OCI-LY7 (cell line): ENCODE results near the gene CARMIL1. TPM values are rescaled to one million over a fixed set of nuclear protein-coding genes. Genes with fewer than 3 reads are reported as not detected.

ENCODE experiments used
- BruUV-seq: library from RNA; stranded (reverse); fragments of 400-500 nt; replicated peaks from 2 replicates; lab custom pipeline; 2021; lab: Mats Ljungman, UMichigan
- CTCF ChIA-PET: fragments of 300-600 bp; sonication (Branson Sonifier 250); formaldehyde crosslinking; loops from one replicate; lab custom pipeline; 2022; ENCODE audit warnings: antibody characterized with exemption; ENCODE audit not compliant: unreplicated experiment; lab: Charles Lee
- POLR2A ChIA-PET: fragments of 300-600 bp; sonication (Branson Sonifier 250); formaldehyde crosslinking; loops from one replicate; lab custom pipeline; 2022; ENCODE audit warnings: antibody characterized with exemption; lab: Charles Lee
- DNase-seq: peaks from one replicate; pipeline ENCODE4 v3.0.0-alpha.2; 2015; ENCODE audit warnings: low spot score
- H2AFZ ChIP-seq: fragments of 200-600 bp; sonication (generic), shearing (Covaris generic); 2 replicates; pipeline ENCODE4 v1.6.1; 2014; ENCODE audit warnings: mild to moderate bottlenecking, antibody characterized with exemption, low read length, moderate library complexity
- H3K27ac ChIP-seq: fragments of 200-600 bp; sonication (generic); 2 replicates; pipeline ENCODE4 v1.5.1; 2014; ENCODE audit warnings: mixed run types, low read depth, mild to moderate bottlenecking, moderate library complexity, low read length, inconsistent platforms; ENCODE audit not compliant: poor library complexity, severe bottlenecking
- H3K36me3 ChIP-seq: fragments of 200-600 bp; sonication (generic); 2 replicates; pipeline ENCODE4 v1.6.1; 2014; ENCODE audit warnings: mild to moderate bottlenecking, antibody characterized with exemption, low read length, moderate library complexity, mixed read lengths; ENCODE audit not compliant: insufficient read depth
- H3K4me1 ChIP-seq: fragments of 200-600 bp; sonication (generic); 2 replicates; pipeline ENCODE4 v1.5.1; 2014; ENCODE audit warnings: mild to moderate bottlenecking, low read length; ENCODE audit not compliant: insufficient read depth, poor library complexity, severe bottlenecking
- H3K4me2 ChIP-seq: fragments of 200-600 bp; sonication (generic); 2 replicates; pipeline ENCODE4 v1.6.1; 2014; ENCODE audit warnings: mild to moderate bottlenecking, low read length
- H3K4me3 ChIP-seq: fragments of 200-600 bp; sonication (generic); 2 replicates; pipeline ENCODE4 v1.5.1; 2014; ENCODE audit warnings: mild to moderate bottlenecking, low read depth, low read length; ENCODE audit not compliant: poor library complexity, severe bottlenecking
- H3K79me2 ChIP-seq: fragments of 200-600 bp; sonication (generic); 2 replicates; pipeline ENCODE4 v1.6.1; 2016; ENCODE audit warnings: low read depth, mild to moderate bottlenecking, low read length, moderate library complexity, mixed read lengths; ENCODE audit not compliant: insufficient read depth
- H3K9me2 ChIP-seq: fragments of 200-600 bp; sonication (generic); 2 replicates; pipeline ENCODE4 v1.6.1; 2016; ENCODE audit warnings: mild to moderate bottlenecking, low read length, mixed read lengths; ENCODE audit not compliant: insufficient read depth
- H3K9me3 ChIP-seq: fragments of 200-600 bp; sonication (generic); 2 replicates; pipeline ENCODE4 v1.6.1; 2014; ENCODE audit warnings: mild to moderate bottlenecking, mixed run types, low read length, mixed read lengths
- H4K20me1 ChIP-seq: fragments of 200-600 bp; sonication (generic); 2 replicates; pipeline ENCODE4 v1.6.1; 2014; ENCODE audit warnings: mild to moderate bottlenecking, antibody characterized with exemption, low read length, moderate library complexity, mixed read lengths; ENCODE audit not compliant: insufficient read depth
- CTCF ChIP-seq: fragments of 200-600 bp; sonication (generic); conservative IDR thresholded peaks from 2 replicates; pipeline ENCODE4 v1.5.1; 2014; ENCODE audit warnings: mild to moderate bottlenecking, antibody characterized with exemption, low read length, moderate library complexity, mixed read lengths
- EZH2phosphoT487 ChIP-seq: fragments of 200-600 bp; sonication (generic); IDR thresholded peaks from 2 replicates; pipeline ENCODE4 v1.6.1; 2018; ENCODE audit warnings: low read depth, borderline replicate concordance, mild to moderate bottlenecking, mixed run types, antibody characterized with exemption, low read length, moderate library complexity, mixed read lengths
- intact Hi-C: fragments of 100-400 bp; cut with micrococcal nuclease; formaldehyde crosslinking; loops from one replicate; pipeline ENCODE4 v1.10.0; 2022; ENCODE audit not compliant: unreplicated experiment
- total RNA-seq, 2 experiments: library from RNA; depleted of rRNA in 1 of 2; stranded (reverse); fragments of >200 nt in 1 of 2; shearing (Covaris generic) in 1 of 2; gene quantifications; 2 replicates each; pipeline ENCODE4 v1.2.3, GENCODE V29; 2014 to 2022

Gene CARMIL1
- total RNA-seq, 2 experiments from 2014 or later, result 25.5 to 40.1 TPM

- TF ChIP-seq EZH2phosphoT487, result no peak
- no peak for TF ChIP-seq CTCF
- H4K20me1 ChIP-seq, result no peaks in the 10 kb centered on the region
- DNase-seq, result no peak
- peaks cover 7% of the 10 kb centered on the region for H3K4me1 ChIP-seq
- POLR2A ChIA-PET, result no interaction called here
- H2AFZ ChIP-seq, result no peak overlapping the region
- CTCF ChIA-PET, result interaction anchor here (1.5 kb wide), 1 partner anchor 12 kb away, joined by 4 read pairs; no protein-coding TSS in a partner anchor
- no peaks in the 10 kb centered on the region for H3K9me2 ChIP-seq
- no peak overlapping the region for H3K4me3 ChIP-seq
- H3K9me3 ChIP-seq, result no peaks in the 10 kb centered on the region
- no peaks in the 10 kb centered on the region for H3K79me2 ChIP-seq
- intact Hi-C loops, result no loop called here
- no TSS peak for BruUV-seq
- no peak overlapping the region for H3K27ac ChIP-seq
- H3K36me3 ChIP-seq, result no peaks in the 10 kb centered on the region
- H3K4me2 ChIP-seq, result no peak overlapping the region
Measured at GRCh38 chr6:25253351-25253750, 25.8 kb upstream of the CARMIL1 start.

- H3K9me2 ChIP-seq, result no peaks in the 10 kb centered on the region
- DNase-seq, result no peak
- no peak for TF ChIP-seq CTCF
- no peak for TF ChIP-seq EZH2phosphoT487
- no peak overlapping the region for H3K27ac ChIP-seq
- no peaks in the 10 kb centered on the region for H3K9me3 ChIP-seq
- H3K79me2 ChIP-seq, result no peaks in the 10 kb centered on the region
- BruUV-seq, result no TSS peak
- H4K20me1 ChIP-seq, result no peaks in the 10 kb centered on the region
- H3K4me3 ChIP-seq, result no peak overlapping the region
- no peak overlapping the region for H3K4me2 ChIP-seq
- ChIA-PET POLR2A (interaction anchor here (0.6 kb wide), 1 partner anchor 103 kb away, joined by 3 read pairs; no protein-coding TSS in a partner anchor), CTCF (interaction anchor here (1.5 kb wide), 1 partner anchor 11 kb away, joined by 4 read pairs; no protein-coding TSS in a partner anchor)
- no peak overlapping the region for H2AFZ ChIP-seq
- intact Hi-C loops, result no loop called here
- no peaks in the 10 kb centered on the region for H3K36me3 ChIP-seq
- H3K4me1 ChIP-seq, result peaks cover 7% of the 10 kb centered on the region
Measured at GRCh38 chr6:25254671-25255070, 24.5 kb upstream of the CARMIL1 start.

- POLR2A ChIA-PET, result interaction anchor here (0.6 to 1.2 kb wide), 3 partner anchors 14 to 329 kb away, joined by 3 to 4 read pairs (median 4); no protein-coding TSS in a partner anchor
- no peak overlapping the region for H3K27ac ChIP-seq
- CTCF ChIA-PET, result interaction anchor here (1.8 kb wide), 1 partner anchor 8 kb away, joined by 6 read pairs; no protein-coding TSS in a partner anchor
Measured at GRCh38 chr6:25257686-25258348, 21.4 kb upstream of the CARMIL1 start.

More at GRCh38 chr6:25257686-25258348, 21.4 kb upstream of the CARMIL1 start:
- H3K36me3 ChIP-seq, result no peaks in the 10 kb centered on the region
- H3K4me2 ChIP-seq, result no peak overlapping the region
- no peak overlapping the region for H2AFZ ChIP-seq
- H3K9me2 ChIP-seq, result no peaks in the 10 kb centered on the region
- no TSS peak for BruUV-seq
- no peaks in the 10 kb centered on the region for H3K9me3 ChIP-seq
- H3K79me2 ChIP-seq, result no peaks in the 10 kb centered on the region
- no peak overlapping the region for H3K4me3 ChIP-seq
- no peak for DNase-seq
- no peaks in the 10 kb centered on the region for H4K20me1 ChIP-seq
- intact Hi-C loops, result no loop called here
- TF ChIP-seq CTCF (no peak), EZH2phosphoT487 (no peak)
- H3K4me1 ChIP-seq, result no peaks in the 10 kb centered on the region
